ENCODE results near the gene UBC.

The UBC gene

DNA sequence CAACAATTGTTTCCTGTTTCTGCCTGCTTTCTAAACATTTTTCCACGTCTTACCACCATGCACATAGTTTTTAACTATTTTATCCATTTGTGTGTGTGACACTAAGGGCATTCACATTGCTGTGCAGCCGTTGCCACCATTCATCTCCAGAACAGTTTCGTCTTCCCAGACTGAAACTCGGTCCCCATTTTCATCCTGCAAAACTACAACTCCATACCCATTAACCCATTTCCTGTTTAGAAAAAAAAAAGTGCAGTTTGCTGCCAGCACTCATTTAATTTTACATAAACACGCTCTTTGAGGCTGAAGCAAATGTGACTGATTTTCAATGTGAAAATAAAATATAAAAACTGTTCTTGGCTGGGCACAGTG lies 15.5 kb downstream of the UBC start:
- H3K9me3 ChIP-seq (replicated peaks in 1 of 2; ENCODE audit: control insufficient read depth in 2 of 2, insufficient read depth in 1 of 2, low read depth in 1 of 2, low read length in 2 of 2): no peaks in the 10 kb centered on the region
- peak overlapping the region; percentile 76 for H3K23ac ChIP-seq (ENCODE audit: low read depth, low read length, poor library complexity)
- no peak overlapping the region for H2BK12ac ChIP-seq (ENCODE audit: low read length)
- H4K91ac ChIP-seq (ENCODE audit: low read depth, low read length, poor library complexity): no peak overlapping the region
- no peak overlapping the region for H2BK5ac ChIP-seq (ENCODE audit: low read length)
- no peak overlapping the region for H4K8ac ChIP-seq (ENCODE audit: low read depth, low read length)
- no peak overlapping the region for H3K9ac ChIP-seq (ENCODE audit: low read depth, low read length, poor library complexity)
- H3K4me2 ChIP-seq (ENCODE audit: insufficient read depth, low read length, poor library complexity, severe bottlenecking): no peak overlapping the region
- no peaks in the 10 kb centered on the region for H3K79me1 ChIP-seq (ENCODE audit: low read depth, low read length)
- no peak overlapping the region for H2BK120ac ChIP-seq (ENCODE audit: low read depth, low read length)
- no peak overlapping the region for H3K18ac ChIP-seq (ENCODE audit: low read length)
- no peak overlapping the region for H2AK5ac ChIP-seq (ENCODE audit: low read depth, low read length)
- peak overlapping the region; percentile 17 for H2BK15ac ChIP-seq (ENCODE audit: low read length)
- H2AFZ ChIP-seq (ENCODE audit: low read length): no peak overlapping the region
- no peaks in the 10 kb centered on the region for H3K27me3 ChIP-seq (ENCODE audit: control insufficient read depth in 3 of 3, insufficient read depth in 3 of 3, low read depth in 1 of 3, low read length in 3 of 3)
- H3K4me1 ChIP-seq (ENCODE audit: control insufficient read depth in 2 of 2, insufficient read depth in 1 of 2, low read depth in 1 of 2, low read length in 2 of 2): no peaks in the 10 kb centered on the region
- H3K27ac ChIP-seq (replicated peaks; ENCODE audit: low read length): no peak overlapping the region
- H3K36me3 ChIP-seq (replicated peaks in 1 of 2; ENCODE audit: control insufficient read depth in 2 of 2, insufficient read depth in 2 of 2, low read length in 2 of 2): no peaks in the 10 kb centered on the region
- no peak overlapping the region for H3K14ac ChIP-seq (ENCODE audit: low read length)
- no peak overlapping the region for H3K4ac ChIP-seq (ENCODE audit: low read length)
- DNase-seq (ENCODE audit: low spot score): no peak
- no CpG with 5 or more reads among the region's 5 CpGs for WGBS, 2 donors (ENCODE audit: extremely low coverage in 2 of 2, insufficient read length in 2 of 2, insufficient replicate concordance in 1 of 2)
- H3K4me3 ChIP-seq (ENCODE audit: low read length in 2 of 2): no peak overlapping the region

GRCh38 chr12:124898200-124898922 lies 16.1 kb downstream of the UBC start:
- H3K27me3 ChIP-seq (ENCODE audit: control insufficient read depth in 3 of 3, insufficient read depth in 3 of 3, low read depth in 1 of 3, low read length in 3 of 3): no peaks in the 10 kb centered on the region
- H2AFZ ChIP-seq (ENCODE audit: low read length): no peak overlapping the region
- no peak overlapping the region for H3K4me2 ChIP-seq (ENCODE audit: insufficient read depth, low read length, poor library complexity, severe bottlenecking)
- H2BK120ac ChIP-seq (ENCODE audit: low read depth, low read length): no peak overlapping the region
- no peaks in the 10 kb centered on the region for H3K36me3 ChIP-seq (replicated peaks in 1 of 2; ENCODE audit: control insufficient read depth in 2 of 2, insufficient read depth in 2 of 2, low read length in 2 of 2)
- H3K4me1 ChIP-seq (ENCODE audit: control insufficient read depth in 2 of 2, insufficient read depth in 1 of 2, low read depth in 1 of 2, low read length in 2 of 2): no peaks in the 10 kb centered on the region
- H2BK5ac ChIP-seq (ENCODE audit: low read length): no peak overlapping the region
- H3K27ac ChIP-seq (replicated peaks; ENCODE audit: low read length): no peak overlapping the region
- H3K4ac ChIP-seq (ENCODE audit: low read length): no peak overlapping the region
- no peak overlapping the region for H3K14ac ChIP-seq (ENCODE audit: low read length)
- WGBS, 2 donors (ENCODE audit: extremely low coverage in 2 of 2, insufficient read length in 2 of 2, insufficient replicate concordance in 1 of 2): no CpG with 5 or more reads among the region's 18 CpGs
- peak overlapping the region; percentile 76 for H3K23ac ChIP-seq (ENCODE audit: low read depth, low read length, poor library complexity)
- H3K9ac ChIP-seq (ENCODE audit: low read depth, low read length, poor library complexity): no peak overlapping the region
- H2AK5ac ChIP-seq (ENCODE audit: low read depth, low read length): no peak overlapping the region
- H2BK15ac ChIP-seq (ENCODE audit: low read length): peak overlapping the region; percentile 17
- H4K8ac ChIP-seq (ENCODE audit: low read depth, low read length): no peak overlapping the region
- peak overlapping the region; percentile 59 for H3K18ac ChIP-seq (ENCODE audit: low read length)
- no peak overlapping the region for H4K91ac ChIP-seq (ENCODE audit: low read depth, low read length, poor library complexity)
- H3K4me3 ChIP-seq (ENCODE audit: low read length in 2 of 2): no peak overlapping the region
- H3K9me3 ChIP-seq (replicated peaks in 1 of 2; ENCODE audit: control insufficient read depth in 2 of 2, insufficient read depth in 1 of 2, low read depth in 1 of 2, low read length in 2 of 2): no peaks in the 10 kb centered on the region
- H3K79me1 ChIP-seq (ENCODE audit: low read depth, low read length): no peaks in the 10 kb centered on the region
- no peak for DNase-seq (ENCODE audit: low spot score)
- H2BK12ac ChIP-seq (ENCODE audit: low read length): no peak overlapping the region

- Histone ChIP-seq H3K79me1 (ENCODE audit: low read depth, low read length) (no peaks in the 10 kb centered on the region), H3K9ac (ENCODE audit: low read depth, low read length, poor library complexity) (no peak overlapping the region), H3K4me3 (ENCODE audit: low read length in 2 of 2) (no peak overlapping the region), H3K4me2 (ENCODE audit: insufficient read depth, low read length, poor library complexity, severe bottlenecking) (no peak overlapping the region), H3K9me3 (replicated peaks in 1 of 2; ENCODE audit: control insufficient read depth in 2 of 2, insufficient read depth in 1 of 2, low read depth in 1 of 2, low read length in 2 of 2) (no peaks in the 10 kb centered on the region), H4K8ac (ENCODE audit: low read depth, low read length) (no peak overlapping the region), H2BK120ac (ENCODE audit: low read depth, low read length) (no peak overlapping the region), H2BK12ac (ENCODE audit: low read length) (no peak overlapping the region), H3K18ac (ENCODE audit: low read length) (no peak overlapping the region), H3K14ac (ENCODE audit: low read length) (no peak overlapping the region), H3K23ac (ENCODE audit: low read depth, low read length, poor library complexity) (no peak overlapping the region), H4K91ac (ENCODE audit: low read depth, low read length, poor library complexity) (no peak overlapping the region), H3K27ac (replicated peaks; ENCODE audit: low read length) (no peak overlapping the region), H2BK5ac (ENCODE audit: low read length) (no peak overlapping the region), H3K4ac (ENCODE audit: low read length) (no peak overlapping the region), H3K36me3 (replicated peaks in 1 of 2; ENCODE audit: control insufficient read depth in 2 of 2, insufficient read depth in 2 of 2, low read length in 2 of 2) (no peaks in the 10 kb centered on the region), H2AK5ac (ENCODE audit: low read depth, low read length) (no peak overlapping the region), H2BK15ac (ENCODE audit: low read length) (no peak overlapping the region), H2AFZ (ENCODE audit: low read length) (no peak overlapping the region), H3K27me3 (ENCODE audit: control insufficient read depth in 3 of 3, insufficient read depth in 3 of 3, low read depth in 1 of 3, low read length in 3 of 3) (no peaks in the 10 kb centered on the region), H3K4me1 (ENCODE audit: control insufficient read depth in 2 of 2, insufficient read depth in 1 of 2, low read depth in 1 of 2, low read length in 2 of 2) (no peaks in the 10 kb centered on the region)
- DNase-seq (ENCODE audit: low spot score): no peak
- WGBS, 2 donors (ENCODE audit: extremely low coverage in 2 of 2, insufficient read length in 2 of 2, insufficient replicate concordance in 1 of 2): no CpG with 5 or more reads among the region's 5 CpGs
These were observed 18.0 kb downstream of the UBC start for GRCh38 chr12:124896461-124896860.

DNA sequence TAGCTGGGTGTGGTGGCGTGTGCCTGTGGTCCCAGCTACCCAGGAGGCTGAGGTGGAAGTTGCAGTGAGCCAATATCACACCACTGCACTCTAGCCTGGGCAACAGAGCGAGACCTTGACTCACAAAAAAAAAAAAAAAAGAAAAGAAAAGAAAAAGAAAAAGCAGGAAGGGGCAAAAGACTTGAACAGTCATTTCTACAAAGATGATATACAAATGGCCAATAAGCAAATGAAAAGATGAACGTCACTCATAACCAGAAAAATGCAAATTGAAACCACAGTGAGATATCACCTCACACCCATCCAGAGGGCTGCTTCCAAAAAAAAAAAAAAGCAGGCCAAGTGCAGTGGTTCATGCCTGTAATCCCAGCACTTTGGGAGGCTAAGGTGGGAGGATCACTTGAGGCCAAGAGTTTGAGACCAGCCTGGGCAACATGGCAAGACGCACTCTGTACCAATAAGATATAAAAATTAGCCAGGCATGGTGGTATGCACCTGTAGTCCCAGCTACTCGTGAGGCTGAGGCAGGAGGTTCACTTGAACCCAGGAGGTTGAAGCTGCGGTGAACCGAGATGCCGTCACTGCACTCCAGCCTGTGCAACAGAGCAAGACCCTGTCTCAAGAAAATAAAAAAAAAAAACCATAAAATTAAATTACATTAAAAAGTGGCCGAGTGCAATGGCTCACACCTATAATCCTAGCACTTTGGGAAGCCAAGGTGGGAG lies 20.5 kb downstream of the UBC start:
- H3K4me1 ChIP-seq (ENCODE audit: control insufficient read depth in 2 of 2, insufficient read depth in 1 of 2, low read depth in 1 of 2, low read length in 2 of 2): no peaks in the 10 kb centered on the region
- no peak overlapping the region for H3K18ac ChIP-seq (ENCODE audit: low read length)

More for the DNA sequence above, 20.5 kb downstream of the UBC start:
- Histone ChIP-seq H3K9ac (ENCODE audit: low read depth, low read length, poor library complexity) (no peak overlapping the region), H3K4me3 (ENCODE audit: low read length in 2 of 2) (no peak overlapping the region), H3K4ac (ENCODE audit: low read length) (no peak overlapping the region), H3K23ac (ENCODE audit: low read depth, low read length, poor library complexity) (no peak overlapping the region), H3K36me3 (replicated peaks in 1 of 2; ENCODE audit: control insufficient read depth in 2 of 2, insufficient read depth in 2 of 2, low read length in 2 of 2) (no peaks in the 10 kb centered on the region), H2AFZ (ENCODE audit: low read length) (no peak overlapping the region), H2BK15ac (ENCODE audit: low read length) (no peak overlapping the region), H3K79me1 (ENCODE audit: low read depth, low read length) (no peaks in the 10 kb centered on the region), H2BK5ac (ENCODE audit: low read length) (no peak overlapping the region), H2BK12ac (ENCODE audit: low read length) (no peak overlapping the region), H3K27me3 (ENCODE audit: control insufficient read depth in 3 of 3, insufficient read depth in 3 of 3, low read depth in 1 of 3, low read length in 3 of 3) (peaks cover 0 to 2% (median 0%) of the 10 kb centered on the region in 3 experiments), H2AK5ac (ENCODE audit: low read depth, low read length) (no peak overlapping the region), H4K8ac (ENCODE audit: low read depth, low read length) (no peak overlapping the region), H3K27ac (replicated peaks; ENCODE audit: low read length) (no peak overlapping the region), H4K91ac (ENCODE audit: low read depth, low read length, poor library complexity) (no peak overlapping the region), H3K14ac (ENCODE audit: low read length) (no peak overlapping the region), H2BK120ac (ENCODE audit: low read depth, low read length) (no peak overlapping the region), H3K4me2 (ENCODE audit: insufficient read depth, low read length, poor library complexity, severe bottlenecking) (no peak overlapping the region), H3K9me3 (replicated peaks in 1 of 2; ENCODE audit: control insufficient read depth in 2 of 2, insufficient read depth in 1 of 2, low read depth in 1 of 2, low read length in 2 of 2) (no peaks in the 10 kb centered on the region)
- no peak for DNase-seq (ENCODE audit: low spot score)
- no CpG with 5 or more reads among the region's 9 CpGs for WGBS, 2 donors (ENCODE audit: extremely low coverage in 2 of 2, insufficient read length in 2 of 2, insufficient replicate concordance in 1 of 2)

Data from neuronal stem cell (in vitro differentiated cells).